ENCODE measurements around the gene PGGT1B. TPM values are rescaled to one million over a fixed set of nuclear protein-coding genes. Genes with fewer than 3 reads are reported as not detected.

Gene PGGT1B
- total and polyA plus RNA-seq, 9 of the 15 experiments (the other 6 are each of a cell fraction or from before 2014, with no cell fraction given), result 5.3 to 33.7 (median 19.8) TPM

DNA sequence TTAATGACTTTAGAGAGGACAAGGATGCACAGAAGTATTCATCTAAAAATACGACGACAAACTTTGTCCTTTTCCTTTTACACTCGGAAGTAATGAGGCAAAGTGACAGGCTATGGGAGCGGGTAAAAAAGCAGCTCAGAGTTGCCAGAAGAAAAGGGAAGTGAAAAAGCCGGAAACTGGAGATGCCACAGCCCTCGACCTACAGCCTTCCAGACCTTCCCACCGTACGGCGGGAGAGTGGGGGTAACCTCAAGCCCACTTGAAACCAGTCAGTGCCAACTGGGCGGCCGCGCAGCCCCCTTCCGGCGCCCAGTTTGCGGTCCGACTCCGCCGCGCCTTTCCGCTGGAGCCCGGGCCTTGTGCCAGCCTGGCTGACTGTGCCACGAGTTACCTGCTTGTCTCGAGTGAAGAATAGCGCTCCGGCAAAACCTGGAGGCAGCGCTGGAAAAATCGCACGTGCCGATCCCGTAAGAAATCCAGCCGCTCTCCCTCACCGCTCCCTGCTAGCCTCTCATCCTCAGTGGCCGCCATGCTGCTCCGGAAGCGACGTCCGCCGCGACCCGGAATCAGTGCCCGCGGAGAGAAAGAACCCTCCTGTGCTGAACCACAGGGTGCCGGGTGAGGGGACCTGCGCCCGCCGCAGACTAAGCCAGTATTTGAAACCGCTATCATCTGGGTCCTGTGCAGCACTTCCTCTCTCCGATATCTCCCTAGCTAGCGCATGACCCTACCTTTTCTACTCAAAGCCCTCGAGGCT lies at the start of gene PGGT1B (continued):
- TF ChIP-seq CLOCK (CRISPR knock-in tag; IDR thresholded peaks at IDR 0.05; ENCODE audit: borderline replicate concordance) (no peak), PHTF2 (CRISPR knock-in tag; IDR thresholded peaks at IDR 0.05) (no peak), HLTF (IDR thresholded peaks at IDR 0.05) (no peak), TBL1XR1 (IDR thresholded peaks at IDR 0.05; ENCODE audit: low read length in 2 of 2) (no peak), MBD2 (IDR thresholded peaks at IDR 0.05; ENCODE audit: borderline replicate concordance, low read depth) (0 out of 2 replicates have a peak, but pooled peaks have one; percentile 29), ZNF644 (tag; IDR thresholded peaks at IDR 0.05; ENCODE audit: low read depth) (0 out of 2 replicates have a peak, but pooled peaks have one; percentile 55), ZNF518B (CRISPR knock-in tag; IDR thresholded peaks at IDR 0.05) (no peak), NKRF (IDR thresholded peaks at IDR 0.05; ENCODE audit: borderline replicate concordance) (no peak), SP1 (CRISPR knock-in tag; IDR thresholded peaks at IDR 0.05) (peak; percentile 30; the same call in 1 of the 2 replicates), HMG20B (CRISPR knock-in tag; IDR thresholded peaks at IDR 0.05) (no peak), ZNF347 (CRISPR knock-in tag; IDR thresholded peaks at IDR 0.05; ENCODE audit: low read depth) (no peak), FOSL1 (tag; conservative IDR thresholded peaks at IDR 0.05) (peak; percentile 41; the same call in 1 of the 2 replicates), SLC30A9 (CRISPR knock-in tag; IDR thresholded peaks at IDR 0.05) (no peak), FOXP4 (CRISPR knock-in tag; IDR thresholded peaks at IDR 0.05; ENCODE audit: borderline replicate concordance) (no peak), MECOM (CRISPR knock-in tag; IDR thresholded peaks at IDR 0.05) (no peak), EGR1 (conservative IDR thresholded peaks at IDR 0.05) (no peak)
- TF ChIP-seq, protein P1, sequence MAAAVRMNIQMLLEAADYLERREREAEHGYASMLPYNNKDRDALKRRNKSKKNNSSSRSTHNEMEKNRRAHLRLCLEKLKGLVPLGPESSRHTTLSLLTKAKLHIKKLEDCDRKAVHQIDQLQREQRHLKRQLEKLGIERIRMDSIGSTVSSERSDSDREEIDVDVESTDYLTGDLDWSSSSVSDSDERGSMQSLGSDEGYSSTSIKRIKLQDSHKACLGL (CRISPR knock-in tag; IDR thresholded peaks at IDR 0.05; ENCODE audit: borderline replicate concordance, poor library complexity, severe bottlenecking), result no peak
